ENCODE measurements around the gene CNIH2.

GRCh38 chr11:66299186-66299585, 21.2 kb downstream of the CNIH2 start:
- TF ChIP-seq POLR2A (IDR thresholded peaks at IDR 0.05) (no peak), EP300 (IDR thresholded peaks at IDR 0.05) (no peak), CTCF (IDR thresholded peaks at IDR 0.05) (no peak), POLR2AphosphoS5 (IDR thresholded peaks at IDR 0.05) (no peak)
